IMR-90 (cell line): ENCODE measurements around the gene NLGN1. TPM values are rescaled to one million over a fixed set of nuclear protein-coding genes. Genes with fewer than 3 reads are reported as not detected.

Experiments
- ATAC-seq: fragments of 200-7000 bp; cut with Tn5 transposase; 2 replicates; pipeline ENCODE4 v1.9.1; 2020; ENCODE audit warnings: low read depth, mild to moderate bottlenecking, moderate library complexity
- BruUV-seq: library from RNA; stranded (reverse); fragments of 400-500 nt; replicated peaks from 2 replicates; lab custom pipeline; 2021; lab: Mats Ljungman, UMichigan
- CTCF ChIA-PET: fragments of 300-600 bp; formaldehyde crosslinking; extraction: SDS; loops from one replicate; lab custom pipeline; 2021; ENCODE audit warnings: antibody characterized with exemption; lab: Yijun Ruan, JAX
- POLR2A ChIA-PET: fragments of 300-600 bp; sonication (Branson Sonifier 250); formaldehyde crosslinking; loops from one replicate; lab custom pipeline; 2022; ENCODE audit warnings: antibody characterized with exemption; ENCODE audit not compliant: unreplicated experiment; lab: Charles Lee
- DNase-seq: peaks from one replicate; pipeline ENCODE4 v3.0.0; 2013
- H2AFZ ChIP-seq: replicated peaks from 2 replicates; pipeline ENCODE3; 2013; ENCODE audit warnings: low read length, mild to moderate bottlenecking; ENCODE audit not compliant: poor library complexity
- H2AK5ac ChIP-seq: 2 replicates; pipeline ENCODE4 v1.6.1; 2013; ENCODE audit warnings: low read depth, low read length, inconsistent platforms
- H2AK9ac ChIP-seq: replicated peaks from 2 replicates; pipeline ENCODE3; 2013; ENCODE audit warnings: mild to moderate bottlenecking, low read depth, low read length, moderate library complexity; ENCODE audit not compliant: poor library complexity
- H2BK120ac ChIP-seq: 2 replicates; pipeline ENCODE4 v1.6.1; 2013; ENCODE audit warnings: low read depth, low read length, inconsistent platforms
- H2BK15ac ChIP-seq: 3 replicates; pipeline ENCODE4 v1.6.1; 2013; ENCODE audit warnings: low read depth, low read length, inconsistent platforms
- H2BK20ac ChIP-seq: 2 replicates; pipeline ENCODE4 v1.6.1; 2013; ENCODE audit warnings: low read depth, mild to moderate bottlenecking, inconsistent platforms, low read length, moderate library complexity
- H2BK5ac ChIP-seq: 2 replicates; pipeline ENCODE4 v1.6.1; 2013; ENCODE audit warnings: mild to moderate bottlenecking, low read depth, low read length, inconsistent platforms; ENCODE audit not compliant: poor library complexity, severe bottlenecking
- H3K14ac ChIP-seq: replicated peaks from 2 replicates; pipeline ENCODE4 v1.6.1; 2013; ENCODE audit warnings: low read depth, low read length, inconsistent platforms
- H3K18ac ChIP-seq: 2 replicates; pipeline ENCODE4 v1.6.1; 2013; ENCODE audit warnings: low read depth, low read length, control low read depth
- H3K23ac ChIP-seq: 2 replicates; pipeline ENCODE4 v1.6.1; 2013; ENCODE audit warnings: low read depth, low read length, inconsistent platforms
- H3K27ac ChIP-seq: 2 replicates; pipeline ENCODE4 v1.5.1; 2013; ENCODE audit warnings: mild to moderate bottlenecking, control low read depth, low read length; ENCODE audit not compliant: insufficient read depth
- H3K27me3 ChIP-seq: 2 replicates; pipeline ENCODE4 v1.6.1; 2013; ENCODE audit warnings: low read length; ENCODE audit not compliant: control insufficient read depth, insufficient read depth
- H3K36me3 ChIP-seq: 2 replicates; pipeline ENCODE4 v1.6.1; 2013; ENCODE audit warnings: low read length, mixed read lengths; ENCODE audit not compliant: control insufficient read depth, insufficient read depth
- H3K4ac ChIP-seq: 2 replicates; pipeline ENCODE4 v1.6.1; 2013; ENCODE audit warnings: low read depth, low read length, inconsistent platforms
- H3K4me1 ChIP-seq: 2 replicates; pipeline ENCODE4 v1.6.1; 2013; ENCODE audit warnings: low read length, mixed read lengths; ENCODE audit not compliant: control insufficient read depth, insufficient read depth
- H3K4me2 ChIP-seq: 2 replicates; pipeline ENCODE4 v1.6.1; 2013; ENCODE audit warnings: low read depth, mild to moderate bottlenecking, control low read depth, low read length, moderate library complexity
- H3K4me3 ChIP-seq: 2 replicates; pipeline ENCODE4 v1.5.1; 2013; ENCODE audit warnings: low read depth, mild to moderate bottlenecking, control low read depth, low read length, moderate library complexity; ENCODE audit not compliant: insufficient read depth
- H3K56ac ChIP-seq: 2 replicates; pipeline ENCODE4 v1.6.1; 2013; ENCODE audit warnings: low read length, inconsistent platforms; ENCODE audit not compliant: insufficient read depth; ENCODE audit errors: extremely low read depth
- H3K79me1 ChIP-seq, 2 experiments: 2 replicates each; pipeline ENCODE4 v1.6.1; 2013; ENCODE audit warnings: low read length in 2 of 2, inconsistent platforms in 1 of 2, low read depth in 1 of 2
- H3K9ac ChIP-seq: 2 replicates; pipeline ENCODE4 v1.6.1; 2013; ENCODE audit warnings: low read depth, low read length, control low read depth
- H3K9me1 ChIP-seq: 2 replicates; pipeline ENCODE4 v1.6.1; 2013; ENCODE audit warnings: low read length, inconsistent platforms; ENCODE audit not compliant: insufficient read depth
- H3K9me3 ChIP-seq: 2 replicates; pipeline ENCODE4 v1.6.1; 2013; ENCODE audit warnings: low read length; ENCODE audit not compliant: control insufficient read depth, insufficient read depth
- H4K20me1 ChIP-seq: 2 replicates; pipeline ENCODE4 v1.6.1; 2013; ENCODE audit warnings: low read length, inconsistent platforms; ENCODE audit not compliant: insufficient read depth
- H4K5ac ChIP-seq: 2 replicates; pipeline ENCODE4 v1.6.1; 2013; ENCODE audit warnings: mild to moderate bottlenecking, low read depth, low read length, control low read depth
- H4K8ac ChIP-seq, 2 experiments: 2 replicates each; pipeline ENCODE4 v1.6.1; 2013; ENCODE audit warnings: low read depth in 2 of 2, low read length in 2 of 2, control low read depth in 1 of 2, inconsistent platforms in 1 of 2
- H4K91ac ChIP-seq: 2 replicates; pipeline ENCODE4 v1.6.1; 2013; ENCODE audit warnings: low read depth, low read length, inconsistent platforms; ENCODE audit not compliant: insufficient read depth
- CEBPB ChIP-seq: IDR thresholded peaks from 2 replicates; pipeline ENCODE4 v1.6.1; 2012; ENCODE audit warnings: low read depth, low read length, improper control_type of control experiment
- CHD1 ChIP-seq: IDR thresholded peaks from 2 replicates; pipeline ENCODE4 v1.6.1; 2012; ENCODE audit warnings: low read depth, low read length, improper control_type of control experiment
- ELK1 ChIP-seq: fragments of 150-350 bp; IDR thresholded peaks from 2 replicates; pipeline ENCODE4 v1.6.1; 2016; ENCODE audit warnings: low read depth, mild to moderate bottlenecking, low read length, moderate library complexity, borderline replicate concordance
- FOS ChIP-seq: fragments of 150-350 bp; IDR thresholded peaks from 2 replicates; pipeline ENCODE4 v1.6.1; 2016; ENCODE audit warnings: low read depth, low read length
- MAFK ChIP-seq: IDR thresholded peaks from 2 replicates; pipeline ENCODE4 v1.6.1; 2012; ENCODE audit warnings: low read depth, low read length, improper control_type of control experiment
- MAZ ChIP-seq: IDR thresholded peaks from 2 replicates; pipeline ENCODE4 v1.6.1; 2012; ENCODE audit warnings: low read depth, mild to moderate bottlenecking, low read length, improper control_type of control experiment, moderate library complexity, borderline replicate concordance
- MXI1 ChIP-seq: IDR thresholded peaks from 2 replicates; pipeline ENCODE4 v1.6.1; 2012; ENCODE audit warnings: low read depth, mild to moderate bottlenecking, low read length, moderate library complexity, borderline replicate concordance
- NFE2L2 ChIP-seq: fragments of 150-350 bp; IDR thresholded peaks from 2 replicates; pipeline ENCODE4 v1.6.1; 2016; ENCODE audit warnings: low read depth, mild to moderate bottlenecking, low read length
- POLR2A ChIP-seq: IDR thresholded peaks from 2 replicates; pipeline ENCODE4 v1.6.1; 2012; ENCODE audit warnings: mild to moderate bottlenecking, low read depth, low read length
- RAD21 ChIP-seq: IDR thresholded peaks from 2 replicates; pipeline ENCODE4 v1.6.1; 2012; ENCODE audit warnings: low read length, improper control_type of control experiment
- RCOR1 ChIP-seq: IDR thresholded peaks from 2 replicates; pipeline ENCODE4 v1.6.1; 2012; ENCODE audit warnings: mild to moderate bottlenecking, low read length, improper control_type of control experiment; ENCODE audit not compliant: insufficient replicate concordance
- RFX5 ChIP-seq: IDR thresholded peaks from 2 replicates; pipeline ENCODE4 v1.8.0; 2012; ENCODE audit warnings: low read depth, mild to moderate bottlenecking, low read length, moderate library complexity
- SMC3 ChIP-seq: fragments of 150-350 bp; IDR thresholded peaks from 2 replicates; pipeline ENCODE4 v1.6.1; 2016; ENCODE audit warnings: low read depth, mild to moderate bottlenecking, antibody characterized with exemption, low read length, moderate library complexity
- USF2 ChIP-seq: fragments of 150-350 bp; IDR thresholded peaks from 2 replicates; pipeline ENCODE4 v1.6.1; 2017; ENCODE audit warnings: mild to moderate bottlenecking, antibody characterized with exemption, low read length, low read depth
- WGBS, 2 experiments: methylation state at CpG; one replicate each; pipeline versions ENCODE4 v1.1.5 to v1.1.7; 2013; ENCODE audit warnings: missing lambda C conversion rate in 2 of 2; ENCODE audit not compliant: insufficient read length in 1 of 2; ENCODE audit errors: extremely low coverage in 2 of 2; 5-methylcytosine and 5-hydroxymethylcytosine counted together
- dilution Hi-C: fragments of 300-500 bp; cut with HindIII; formaldehyde crosslinking; loops from one replicate; pipeline ENCODE4 v1.14.3; 2018; ENCODE audit warnings: low sequenced_read_pairs; ENCODE audit not compliant: unreplicated experiment
- in situ Hi-C: fragments of 300-500 bp; cut with MboI; formaldehyde crosslinking; loops from 3 replicates; pipeline ENCODE4 v1.14.3; 2019; ENCODE audit warnings: low sequenced_read_pairs, inconsistent platforms, mixed read lengths
- intact Hi-C: fragments of 100-400 bp; cut with micrococcal nuclease; formaldehyde crosslinking; loops from 2 replicates; pipeline ENCODE4 v1.10.0; 2022
- polyA plus RNA-seq, 3 experiments: library from polyadenylated mRNA; depleted of rRNA; stranded (reverse); fragments of >200 nt; gene quantifications; 2 replicates each; pipeline ENCODE4 v1.2.3, GENCODE V29; 2012; ENCODE audit warnings: low replicate concordance in 1 of 3
- total RNA-seq: library from RNA; depleted of rRNA; stranded (reverse); fragments of >200 nt; gene quantifications from 2 replicates; pipeline ENCODE4 v1.2.3, GENCODE V29; 2012
- TF ChIP-seq, protein P1 (sequence below): conservative IDR thresholded peaks from 2 replicates; pipeline ENCODE4 v1.5.1; 2012; ENCODE audit warnings: mild to moderate bottlenecking, low read depth, low read length, improper control_type of control experiment

Gene NLGN1
- total and polyA plus RNA-seq, 2 of the 4 experiments (the other 2 are of a cell fraction) = 1.8 to 12.5 TPM

- H3K9ac ChIP-seq = no peak overlapping the region
- no peak overlapping the region for H2BK15ac ChIP-seq
- intact Hi-C loops (loop anchor here (5.0 to 10.0 kb wide), 2 partner anchors 523 to 606 kb away; no protein-coding TSS in a partner anchor), in situ Hi-C loops (loop anchor here (25.0 kb wide), 1 partner anchor 823 kb away; no protein-coding TSS in a partner anchor), dilution Hi-C loops (no loop called here)
- no peak overlapping the region for H2AFZ ChIP-seq
- H2AK9ac ChIP-seq = no peak overlapping the region
- H3K4me3 ChIP-seq = no peak overlapping the region
- H2BK120ac ChIP-seq = no peak overlapping the region
- no peak overlapping the region for H4K8ac ChIP-seq
- no peak overlapping the region for H4K91ac ChIP-seq
- no peaks in the 10 kb centered on the region for H3K79me1 ChIP-seq
- ATAC-seq (no peak), DNase-seq (no peak)
- CTCF ChIA-PET = no interaction called here
- no peak overlapping the region for H2AK5ac ChIP-seq
- H3K4me2 ChIP-seq = no peak overlapping the region
- no peak overlapping the region for H2BK20ac ChIP-seq
- H3K4ac ChIP-seq = no peak overlapping the region
- no CpG with 5 or more reads among the region's 1 CpG for WGBS, 2 experiments
- no peaks in the 10 kb centered on the region for H3K36me3 ChIP-seq
- POLR2A ChIA-PET = no interaction called here
- H2BK5ac ChIP-seq = no peak overlapping the region
- H3K14ac ChIP-seq = no peak overlapping the region
- no peak overlapping the region for H3K18ac ChIP-seq
- no peaks in the 10 kb centered on the region for H3K9me1 ChIP-seq
- BruUV-seq = no TSS peak
- H4K5ac ChIP-seq = no peak overlapping the region
- no peaks in the 10 kb centered on the region for H4K20me1 ChIP-seq
- H3K27me3 ChIP-seq = no peaks in the 10 kb centered on the region
- H3K27ac ChIP-seq = no peak overlapping the region
- no peak overlapping the region for H3K56ac ChIP-seq
- H3K23ac ChIP-seq = no peak overlapping the region
- H3K4me1 ChIP-seq = no peaks in the 10 kb centered on the region
- TF ChIP-seq MAZ (no peak), RFX5 (no peak), FOS (no peak), RCOR1 (no peak), MXI1 (no peak), USF2 (no peak), CEBPB (no peak), MAFK (no peak), CHD1 (no peak), SMC3 (no peak), RAD21 (no peak), NFE2L2 (no peak), POLR2A (no peak), ELK1 (no peak)
- TF ChIP-seq, protein P1, sequence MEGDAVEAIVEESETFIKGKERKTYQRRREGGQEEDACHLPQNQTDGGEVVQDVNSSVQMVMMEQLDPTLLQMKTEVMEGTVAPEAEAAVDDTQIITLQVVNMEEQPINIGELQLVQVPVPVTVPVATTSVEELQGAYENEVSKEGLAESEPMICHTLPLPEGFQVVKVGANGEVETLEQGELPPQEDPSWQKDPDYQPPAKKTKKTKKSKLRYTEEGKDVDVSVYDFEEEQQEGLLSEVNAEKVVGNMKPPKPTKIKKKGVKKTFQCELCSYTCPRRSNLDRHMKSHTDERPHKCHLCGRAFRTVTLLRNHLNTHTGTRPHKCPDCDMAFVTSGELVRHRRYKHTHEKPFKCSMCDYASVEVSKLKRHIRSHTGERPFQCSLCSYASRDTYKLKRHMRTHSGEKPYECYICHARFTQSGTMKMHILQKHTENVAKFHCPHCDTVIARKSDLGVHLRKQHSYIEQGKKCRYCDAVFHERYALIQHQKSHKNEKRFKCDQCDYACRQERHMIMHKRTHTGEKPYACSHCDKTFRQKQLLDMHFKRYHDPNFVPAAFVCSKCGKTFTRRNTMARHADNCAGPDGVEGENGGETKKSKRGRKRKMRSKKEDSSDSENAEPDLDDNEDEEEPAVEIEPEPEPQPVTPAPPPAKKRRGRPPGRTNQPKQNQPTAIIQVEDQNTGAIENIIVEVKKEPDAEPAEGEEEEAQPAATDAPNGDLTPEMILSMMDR = no peak
- H3K9me3 ChIP-seq = no peaks in the 10 kb centered on the region
Measured at GRCh38 chr3:173589116-173589515, 191.6 kb downstream of the NLGN1 start.
